Parathyroid adenoma (tissue), 2 donors: ENCODE results near the gene ZSWIM6.

Experiments
- H2AFZ ChIP-seq: fragments of 300-600 bp; sonication (generic); one replicate; pipeline ENCODE4 v1.7.0; 2017; ENCODE audit warnings: antibody characterized with exemption, mild to moderate bottlenecking
- H3K27ac ChIP-seq: fragments of 300-600 bp; sonication (generic); one replicate; pipeline ENCODE4 v1.7.0; 2017
- H3K27me3 ChIP-seq: fragments of 300-600 bp; sonication (generic); one replicate; pipeline ENCODE4 v1.7.0; 2017; ENCODE audit warnings: low read length; ENCODE audit not compliant: control insufficient read depth, insufficient read depth
- H3K36me3 ChIP-seq: fragments of 300-600 bp; sonication (generic); one replicate; pipeline ENCODE4 v1.7.0; 2017; ENCODE audit warnings: low read length; ENCODE audit not compliant: control insufficient read depth, insufficient read depth
- H3K4me1 ChIP-seq: fragments of 300-600 bp; sonication (generic); one replicate; pipeline ENCODE4 v1.7.0; 2017; ENCODE audit warnings: control low read depth
- H3K4me2 ChIP-seq: fragments of 300-600 bp; sonication (generic); one replicate; pipeline ENCODE4 v1.7.0; 2017; ENCODE audit warnings: low read length
- H3K4me3 ChIP-seq: fragments of 300-600 bp; sonication (generic); one replicate; pipeline ENCODE4 v1.7.0; 2017; ENCODE audit warnings: low read depth, low read length
- H3K79me2 ChIP-seq: fragments of 300-600 bp; sonication (generic); one replicate; pipeline ENCODE4 v1.7.0; 2017; ENCODE audit warnings: control low read depth
- H3K9ac ChIP-seq: fragments of 300-600 bp; sonication (generic); one replicate; pipeline ENCODE4 v1.7.0; 2017; ENCODE audit warnings: mild to moderate bottlenecking
- H3K9me3 ChIP-seq: fragments of 300-600 bp; sonication (generic); one replicate; pipeline ENCODE4 v1.7.0; 2017; ENCODE audit warnings: low read length; ENCODE audit not compliant: control insufficient read depth
- TF ChIP-seq, protein P1 (sequence below): fragments of 300-600 bp; sonication (generic); IDR thresholded peaks from one replicate; pipeline ENCODE4 v1.7.0; 2017; ENCODE audit warnings: antibody characterized with exemption, mild to moderate bottlenecking
- donor health status: primary hyperparathyroidism.

Gene ZSWIM6

DNA sequence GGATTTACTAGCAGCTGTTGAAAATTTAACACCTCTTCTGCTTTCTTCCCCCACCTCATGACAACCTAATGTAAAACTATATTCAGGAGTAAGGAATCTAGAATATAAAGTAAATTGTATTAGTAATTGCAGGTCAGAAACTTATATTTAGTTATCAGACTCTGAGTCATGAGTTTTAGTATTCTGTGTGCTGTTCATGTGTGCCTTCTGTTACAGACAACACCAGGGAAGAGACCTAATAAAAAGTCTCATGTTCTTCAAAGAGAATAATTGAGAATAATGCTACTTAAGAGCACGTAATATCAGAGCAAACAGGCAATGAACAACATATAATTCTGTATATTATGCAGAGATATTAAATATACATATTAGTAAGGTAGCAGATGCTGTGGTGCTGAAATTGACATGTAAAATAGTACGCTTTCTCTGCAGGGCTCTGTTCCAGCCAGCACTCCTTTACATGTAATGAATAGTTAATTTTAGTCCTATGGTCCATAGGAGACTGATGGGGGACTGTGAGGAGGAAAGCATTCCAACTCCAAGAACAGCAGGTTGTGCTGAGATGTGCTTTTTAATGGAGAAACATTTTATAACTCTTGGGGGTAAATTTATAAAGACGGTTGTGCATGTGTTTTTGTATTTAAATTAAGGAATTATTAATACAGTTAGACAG is 106.4 kb downstream of the ZSWIM6 start:
- no peaks in the 10 kb centered on the region for H3K36me3 ChIP-seq
- no peak overlapping the region for H3K4me3 ChIP-seq
- no peaks in the 10 kb centered on the region for H3K27me3 ChIP-seq
- H3K4me2 ChIP-seq: no peak overlapping the region
- TF ChIP-seq, protein P1, sequence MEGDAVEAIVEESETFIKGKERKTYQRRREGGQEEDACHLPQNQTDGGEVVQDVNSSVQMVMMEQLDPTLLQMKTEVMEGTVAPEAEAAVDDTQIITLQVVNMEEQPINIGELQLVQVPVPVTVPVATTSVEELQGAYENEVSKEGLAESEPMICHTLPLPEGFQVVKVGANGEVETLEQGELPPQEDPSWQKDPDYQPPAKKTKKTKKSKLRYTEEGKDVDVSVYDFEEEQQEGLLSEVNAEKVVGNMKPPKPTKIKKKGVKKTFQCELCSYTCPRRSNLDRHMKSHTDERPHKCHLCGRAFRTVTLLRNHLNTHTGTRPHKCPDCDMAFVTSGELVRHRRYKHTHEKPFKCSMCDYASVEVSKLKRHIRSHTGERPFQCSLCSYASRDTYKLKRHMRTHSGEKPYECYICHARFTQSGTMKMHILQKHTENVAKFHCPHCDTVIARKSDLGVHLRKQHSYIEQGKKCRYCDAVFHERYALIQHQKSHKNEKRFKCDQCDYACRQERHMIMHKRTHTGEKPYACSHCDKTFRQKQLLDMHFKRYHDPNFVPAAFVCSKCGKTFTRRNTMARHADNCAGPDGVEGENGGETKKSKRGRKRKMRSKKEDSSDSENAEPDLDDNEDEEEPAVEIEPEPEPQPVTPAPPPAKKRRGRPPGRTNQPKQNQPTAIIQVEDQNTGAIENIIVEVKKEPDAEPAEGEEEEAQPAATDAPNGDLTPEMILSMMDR: no peak
- H3K9me3 ChIP-seq: no peaks in the 10 kb centered on the region
- no peak overlapping the region for H3K27ac ChIP-seq
- H2AFZ ChIP-seq: no peak overlapping the region
- H3K4me1 ChIP-seq: no peaks in the 10 kb centered on the region
- no peak overlapping the region for H3K9ac ChIP-seq
- H3K79me2 ChIP-seq: peaks cover 58% of the 10 kb centered on the region

DNA sequence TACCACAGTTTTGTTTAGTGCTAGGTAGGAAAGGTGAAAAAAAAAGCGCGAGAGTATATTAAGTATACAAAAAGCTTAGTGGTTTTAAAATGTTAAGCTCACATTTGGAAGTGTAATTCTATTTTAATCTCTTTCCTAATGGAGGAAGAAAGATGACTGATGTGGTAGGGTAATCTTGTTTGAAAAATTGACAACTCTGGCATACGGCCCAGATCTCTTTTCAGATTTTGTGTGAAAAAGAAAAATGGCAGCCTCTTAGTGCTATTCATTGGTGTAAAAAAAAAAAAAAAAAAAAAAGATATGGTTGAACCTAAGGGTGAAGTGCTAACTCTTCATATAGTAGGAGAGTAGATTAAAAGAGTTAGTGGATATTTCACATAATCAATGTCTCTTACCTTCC is 108.0 kb downstream of the ZSWIM6 start:
- H3K4me2 ChIP-seq: no peak overlapping the region
- H3K27me3 ChIP-seq: no peaks in the 10 kb centered on the region
- no peaks in the 10 kb centered on the region for H3K4me1 ChIP-seq

DNA sequence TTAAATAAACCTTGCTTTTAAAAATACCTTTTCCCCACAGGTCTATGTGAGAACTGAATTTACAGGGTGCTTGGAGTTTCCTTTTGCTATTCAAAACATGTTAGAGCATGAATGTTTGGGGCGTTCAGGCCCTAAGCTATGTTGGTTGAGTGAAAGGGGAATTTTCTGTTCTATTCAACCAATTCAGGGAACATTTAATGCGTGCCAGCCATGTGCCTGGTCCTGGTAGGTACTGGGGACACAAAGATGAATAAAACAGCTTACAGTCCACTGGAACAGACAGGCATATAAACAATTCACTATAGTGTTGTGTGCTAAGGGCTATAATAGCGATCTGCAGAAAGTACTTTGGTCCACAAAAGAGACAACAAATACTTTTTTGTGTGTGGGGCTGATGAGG is 108.5 kb downstream of the ZSWIM6 start:
- Histone ChIP-seq H3K9me3 (no peaks in the 10 kb centered on the region), H3K4me1 (no peaks in the 10 kb centered on the region), H3K79me2 (peaks cover 50% of the 10 kb centered on the region), H3K9ac (no peak overlapping the region), H3K4me3 (no peak overlapping the region), H3K36me3 (no peaks in the 10 kb centered on the region), H3K27ac (no peak overlapping the region), H3K4me2 (no peak overlapping the region), H3K27me3 (no peaks in the 10 kb centered on the region), H2AFZ (no peak overlapping the region)
- TF ChIP-seq, protein P1: no peak

More for the DNA sequence above, 108.0 kb downstream of the ZSWIM6 start:
- TF ChIP-seq, protein P1: no peak
- H3K79me2 ChIP-seq: peaks cover 54% of the 10 kb centered on the region
- H3K27ac ChIP-seq: no peak overlapping the region
- H2AFZ ChIP-seq: no peak overlapping the region
- no peaks in the 10 kb centered on the region for H3K36me3 ChIP-seq
- no peak overlapping the region for H3K4me3 ChIP-seq
- H3K9ac ChIP-seq: no peak overlapping the region
- H3K9me3 ChIP-seq: no peaks in the 10 kb centered on the region

DNA sequence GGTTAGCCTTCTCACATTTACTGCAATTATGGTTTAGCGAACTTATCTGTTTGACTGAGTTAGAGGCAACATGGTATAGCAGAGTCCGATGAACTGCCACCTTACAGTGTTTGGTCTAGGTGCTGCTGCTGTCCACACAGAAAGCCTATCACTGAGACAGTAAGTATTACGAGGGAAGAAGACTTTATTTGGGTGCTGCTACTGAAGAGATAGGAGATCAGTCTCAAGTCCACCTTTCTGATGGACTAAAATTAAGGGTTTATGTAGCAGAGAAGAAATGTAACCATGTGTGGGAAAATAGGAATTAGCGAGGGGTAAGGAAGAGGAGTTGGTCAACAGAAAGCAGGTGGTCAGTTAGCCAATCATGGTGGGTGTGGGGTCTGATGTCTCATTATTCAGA is 109.7 kb downstream of the ZSWIM6 start:
- Histone ChIP-seq H2AFZ (no peak overlapping the region), H3K27ac (no peak overlapping the region), H3K4me1 (no peaks in the 10 kb centered on the region), H3K4me3 (no peak overlapping the region), H3K36me3 (no peaks in the 10 kb centered on the region), H3K4me2 (no peak overlapping the region), H3K9ac (no peak overlapping the region), H3K79me2 (peaks cover 40% of the 10 kb centered on the region), H3K9me3 (no peaks in the 10 kb centered on the region), H3K27me3 (no peaks in the 10 kb centered on the region)
- TF ChIP-seq, protein P1: no peak
